ENCODE results near the gene DLD.
"Not testable (repeated sequence)": the region's sequence is repeated elsewhere in the genome, so short reads cannot be mapped to it uniquely, and the experiment has no call there.

Gene DLD

GRCh38 chr7:107874605-107875446 is 16.2 kb upstream of the DLD start:
- DNase-seq: peak; percentile 63

GRCh38 chr7:107876916-107877315 is 14.1 kb upstream of the DLD start:
- DNase-seq: no peak

- DNase-seq: no peak
Observed at GRCh38 chr7:107877731-107878382, 13.1 kb upstream of the DLD start.

GRCh38 chr7:107878636-107879035 is 12.3 kb upstream of the DLD start:
- DNase-seq: no peak

- DNase-seq: peak; percentile 70
Observed at GRCh38 chr7:107879400-107880035, 11.5 kb upstream of the DLD start.

- DNase-seq: no peak
Observed at GRCh38 chr7:107882766-107883165, 8.2 kb upstream of the DLD start.

GRCh38 chr7:107884066-107884818 is 6.7 kb upstream of the DLD start:
- DNase-seq: no peak

- DNase-seq: not testable (repeated sequence)
Observed at GRCh38 chr7:107887827-107888226, 3.2 kb upstream of the DLD start.

GRCh38 chr7:107889992-107890391 is 991 bp upstream of the DLD start:
- DNase-seq: no peak

GRCh38 chr7:107890493-107890961 is 456 bp upstream of the DLD start:
- DNase-seq: no peak

GRCh38 chr7:107891636-107892366 is 818 bp downstream of the DLD start:
- peak; percentile 39 for DNase-seq

GRCh38 chr7:107892367-107892741 is 1.4 kb downstream of the DLD start:
- DNase-seq: not testable (repeated sequence)

GRCh38 chr7:107898997-107899594 is 8.1 kb downstream of the DLD start:
- no peak for DNase-seq

- no peak for DNase-seq
Observed at GRCh38 chr7:107900496-107901015, 9.6 kb downstream of the DLD start.

- no peak for DNase-seq
Observed at GRCh38 chr7:107902381-107902780, 11.4 kb downstream of the DLD start.

GRCh38 chr7:107907790-107908189 is 16.8 kb downstream of the DLD start:
- DNase-seq: no peak

GRCh38 chr7:107909445-107909844 is 18.5 kb downstream of the DLD start:
- DNase-seq: no peak

GRCh38 chr7:107911981-107912380 is 21.0 kb downstream of the DLD start:
- no peak for DNase-seq

GRCh38 chr7:107913851-107914250 is 22.9 kb downstream of the DLD start:
- DNase-seq: no peak

- no peak for DNase-seq
Observed at GRCh38 chr7:107914831-107915230, 23.8 kb downstream of the DLD start.

- DNase-seq: no peak
Observed at GRCh38 chr7:107915541-107915940, 24.6 kb downstream of the DLD start.

All from CD4-positive, alpha-beta T cell treated with Interleukin-4 for 4 hours (primary cell).